Inflammatory macrophage treated with lipopolysaccharide for 1 hour (primary cell): ENCODE data around the gene CNTNAP3.
"Not testable (repeated sequence)": the region's sequence is repeated elsewhere in the genome, so short reads cannot be mapped to it uniquely, and the experiment has no call there.

Experiments
- DNase-seq, 2 donors: peaks; one replicate each; pipeline ENCODE4 v3.0.0-alpha.2; 2020 to 2022

CNTNAP3 gene

DNA sequence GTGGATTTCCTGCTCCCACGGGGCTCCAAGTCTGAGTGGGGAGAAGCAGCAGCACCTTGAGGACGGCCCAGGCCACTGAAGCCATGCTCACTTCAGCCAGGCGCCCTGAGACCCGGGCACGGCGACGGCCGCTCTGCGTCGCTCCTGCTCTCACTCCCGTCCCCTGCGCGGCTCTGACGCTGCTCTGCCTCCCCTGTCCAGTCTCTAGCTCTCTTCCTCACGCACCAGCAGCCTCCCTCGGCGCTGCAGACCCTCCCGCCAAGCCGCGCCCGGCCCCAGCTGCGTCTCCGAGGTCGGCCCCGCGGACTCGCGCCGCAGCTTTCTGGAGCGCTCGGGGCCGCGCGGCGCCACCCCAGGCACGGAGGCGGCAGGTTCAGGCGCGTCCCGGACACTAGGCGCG lies at the start of gene CNTNAP3:
TSS of gene CNTNAP3 (minus strand) at position 188 of the 400 bp plus-strand sequence. CDS start at position 85, 103 bp downstream.
- not testable (repeated sequence) for DNase-seq

DNA sequence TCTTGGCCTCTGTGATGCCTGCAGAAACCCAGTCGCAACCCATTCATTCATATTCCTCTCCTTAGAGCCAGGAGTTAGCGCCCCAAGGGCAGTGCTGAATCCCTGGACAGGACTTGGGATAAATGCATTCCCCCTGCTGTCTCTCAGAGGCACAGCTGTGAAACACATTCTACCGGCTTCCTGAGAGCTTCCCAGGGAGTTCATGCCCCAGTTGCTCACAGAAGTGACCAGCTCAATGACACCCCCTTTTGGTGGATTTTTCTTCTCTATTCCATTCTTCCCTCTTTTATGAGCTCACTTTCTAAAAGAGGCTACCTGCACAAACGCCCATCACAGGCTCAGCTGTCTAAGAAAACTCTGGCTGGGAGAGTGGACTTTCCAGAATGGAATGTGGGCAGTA lies 8.0 kb downstream of the CNTNAP3 start:
- DNase-seq = not testable (repeated sequence)

- DNase-seq = not testable (repeated sequence)
These were observed 45.5 kb downstream of the CNTNAP3 start for GRCh38 chr9:39242513-39242912.

DNA sequence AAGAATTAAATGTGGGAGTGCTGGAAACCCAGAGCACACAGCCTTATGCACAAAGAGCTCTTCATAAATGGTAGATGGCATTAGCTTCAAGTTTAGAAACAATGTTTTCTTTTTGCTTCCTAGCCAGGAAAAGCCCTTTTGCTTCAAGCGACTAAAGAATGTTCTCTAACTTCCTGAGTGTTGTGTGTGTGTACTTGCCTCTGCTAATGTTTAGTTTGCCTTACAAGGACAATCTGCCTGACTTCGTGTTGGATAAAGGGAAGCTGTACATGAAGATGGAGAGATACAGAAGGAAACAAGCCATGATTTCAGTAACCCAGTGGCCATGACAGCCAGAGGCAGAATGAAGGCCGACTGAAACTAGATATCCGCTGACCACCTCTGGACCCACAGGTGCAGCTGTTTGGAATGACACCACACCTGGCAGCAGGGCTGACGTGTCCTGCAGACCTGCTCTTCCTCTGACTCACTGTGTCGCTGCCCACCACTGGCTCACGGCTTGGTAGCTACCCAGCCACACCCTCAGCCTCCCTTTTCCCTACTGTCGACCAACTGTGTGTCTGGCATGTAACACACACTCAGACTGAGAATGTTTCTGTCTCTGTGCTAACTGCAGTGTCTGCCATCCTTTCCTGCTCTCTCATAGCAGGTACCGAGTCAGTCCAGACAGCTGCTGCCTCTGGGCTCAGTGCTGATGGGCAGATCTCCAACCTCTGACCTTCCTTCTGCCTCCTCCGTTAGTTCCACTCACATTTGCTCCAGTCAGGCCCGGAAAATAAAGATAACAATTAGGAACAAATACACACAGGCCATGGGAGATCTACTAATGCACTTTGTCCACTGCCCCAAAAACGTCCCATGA lies 55.6 kb downstream of the CNTNAP3 start:
- DNase-seq = not testable (repeated sequence)

DNA sequence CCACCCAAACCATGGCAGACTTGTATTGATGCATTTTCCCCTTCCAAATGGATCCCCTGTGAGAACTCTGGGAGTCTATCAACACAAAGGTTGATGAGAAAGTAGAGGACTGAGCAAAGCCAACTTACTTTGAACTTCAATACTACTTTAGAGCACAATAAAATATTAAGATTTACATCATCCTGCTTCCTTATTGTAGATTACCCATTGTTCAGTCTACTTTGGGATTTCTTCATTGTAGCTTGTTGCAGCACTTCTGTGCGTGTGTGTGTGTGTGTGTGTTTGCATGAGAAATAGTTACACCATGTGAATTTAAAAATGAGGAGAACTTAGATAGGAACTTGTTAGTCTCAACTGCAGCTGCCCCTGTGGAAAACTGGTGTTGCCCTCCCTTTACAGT lies 72.0 kb downstream of the CNTNAP3 start:
- DNase-seq = not testable (repeated sequence)

- DNase-seq = not testable (repeated sequence)
These were observed 78.2 kb downstream of the CNTNAP3 start for GRCh38 chr9:39209773-39210172.

- DNase-seq = not testable (repeated sequence)
These were observed 81.3 kb downstream of the CNTNAP3 start for GRCh38 chr9:39206643-39207042.

DNA sequence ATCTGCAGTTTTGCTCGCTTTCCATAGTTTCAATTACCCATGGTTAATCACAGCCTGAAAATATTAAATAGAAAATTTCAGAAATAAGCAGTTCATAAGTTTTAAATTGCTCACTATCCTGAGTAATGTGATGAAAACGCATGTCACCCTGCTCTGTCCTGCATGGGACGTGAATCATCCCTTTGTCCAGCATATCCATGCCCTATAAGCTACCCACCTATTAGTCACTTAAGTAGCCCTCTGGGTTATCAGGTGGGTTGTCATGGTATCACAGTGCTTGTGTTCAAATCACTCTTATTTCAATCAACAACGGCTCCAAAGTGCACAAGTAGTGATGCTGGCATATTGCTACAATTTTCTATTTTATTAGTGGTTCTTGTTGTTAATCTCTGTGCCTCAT lies 82.1 kb downstream of the CNTNAP3 start:
- not testable (repeated sequence) for DNase-seq

DNA sequence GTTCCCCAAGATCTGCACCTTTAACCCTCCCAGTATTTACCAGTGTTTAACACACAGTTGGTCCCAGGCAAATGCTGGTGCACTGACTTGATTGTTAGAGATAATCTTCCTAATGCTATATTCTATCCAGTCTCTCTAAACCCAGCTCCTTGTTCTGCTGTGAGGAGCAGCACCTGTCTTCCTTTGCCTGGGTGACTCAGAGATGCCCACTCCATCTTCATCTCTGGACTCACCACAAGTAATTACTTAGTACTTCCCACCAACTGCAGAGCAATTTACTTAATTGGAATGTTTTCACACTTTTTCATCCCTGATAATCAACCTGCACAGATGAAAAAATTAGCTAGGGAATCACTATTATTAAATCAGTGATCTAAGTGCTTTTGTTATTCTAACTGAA lies 87.6 kb downstream of the CNTNAP3 start:
- DNase-seq = not testable (repeated sequence)

DNA sequence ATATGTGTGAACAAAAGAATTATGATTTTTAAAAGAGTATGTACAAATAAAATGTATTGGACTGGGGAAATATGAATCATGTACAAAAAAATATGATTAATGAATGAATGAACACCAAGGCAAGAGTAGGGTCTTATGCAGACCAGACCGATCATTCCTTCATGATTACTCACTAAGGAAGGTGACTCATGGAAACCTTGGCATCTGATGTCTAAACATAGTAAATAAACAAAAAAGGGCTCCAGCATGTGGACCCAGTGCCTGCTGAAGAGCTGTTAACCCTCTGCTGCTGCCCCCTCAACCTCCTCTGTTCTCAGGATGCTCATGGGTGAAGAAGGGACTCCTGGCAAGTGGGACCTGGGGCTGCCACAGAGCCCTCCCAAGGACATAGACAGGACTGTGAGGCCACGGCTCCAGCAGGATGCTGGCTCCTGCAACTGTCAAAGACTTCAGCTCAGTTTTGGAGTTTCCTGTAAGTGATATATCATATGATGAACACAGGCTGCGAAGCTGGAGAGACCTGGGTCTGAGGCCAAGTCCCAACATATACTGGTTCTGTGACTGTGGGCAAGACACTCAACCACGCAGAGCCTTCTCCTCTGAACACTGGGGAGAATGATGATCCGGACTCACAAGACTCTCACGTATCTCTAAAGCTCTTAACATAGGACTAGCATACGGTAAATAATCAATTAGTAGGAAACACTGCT lies 89.8 kb downstream of the CNTNAP3 start:
- not testable (repeated sequence) for DNase-seq

GRCh38 chr9:39171370-39171769 lies 116.6 kb downstream of the CNTNAP3 start:
- not testable (repeated sequence) for DNase-seq

GRCh38 chr9:39157714-39158113 lies 130.3 kb downstream of the CNTNAP3 start:
- DNase-seq = not testable (repeated sequence)

DNA sequence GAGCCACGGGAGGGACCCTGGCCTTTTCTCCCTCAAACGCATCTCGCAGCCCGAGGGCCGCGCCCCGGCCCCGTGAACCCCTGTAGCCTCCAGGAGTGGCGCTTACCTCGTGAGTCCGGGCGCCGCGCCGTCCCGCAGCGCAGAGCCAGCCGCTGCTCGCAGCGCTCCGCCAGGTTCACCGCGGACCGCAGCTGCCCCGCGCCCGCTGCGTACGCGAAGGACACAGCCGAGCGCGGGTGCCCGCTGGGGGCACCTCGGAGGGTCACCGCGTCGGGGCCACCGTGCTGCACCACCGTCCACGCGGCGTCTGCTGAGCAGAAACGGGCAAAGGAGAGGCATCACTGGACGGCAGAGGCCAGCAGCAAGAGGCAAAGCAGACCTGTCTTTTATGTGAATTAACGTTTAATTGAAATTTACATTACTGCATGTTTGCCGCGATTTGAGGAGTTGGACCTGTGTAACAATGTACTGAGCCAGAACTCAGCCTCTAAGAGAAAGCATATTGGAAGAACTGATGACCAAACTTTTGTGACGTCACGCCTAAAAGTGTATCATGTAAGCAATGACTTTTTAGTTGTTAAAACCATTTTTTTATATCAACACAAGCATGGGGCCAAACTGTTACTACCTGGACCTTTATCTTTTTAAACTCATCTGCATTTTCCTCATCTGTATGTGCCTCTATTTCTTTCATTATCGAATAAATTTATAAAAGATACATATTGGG lies 155.0 kb downstream of the CNTNAP3 start:
- not testable (repeated sequence) for DNase-seq

GRCh38 chr9:39121401-39121800 lies 166.6 kb downstream of the CNTNAP3 start:
- not testable (repeated sequence) for DNase-seq

GRCh38 chr9:39111746-39112145 lies 176.2 kb downstream of the CNTNAP3 start:
- DNase-seq = not testable (repeated sequence)

GRCh38 chr9:39108145-39108544 lies 179.8 kb downstream of the CNTNAP3 start:
- DNase-seq = no peak

DNA sequence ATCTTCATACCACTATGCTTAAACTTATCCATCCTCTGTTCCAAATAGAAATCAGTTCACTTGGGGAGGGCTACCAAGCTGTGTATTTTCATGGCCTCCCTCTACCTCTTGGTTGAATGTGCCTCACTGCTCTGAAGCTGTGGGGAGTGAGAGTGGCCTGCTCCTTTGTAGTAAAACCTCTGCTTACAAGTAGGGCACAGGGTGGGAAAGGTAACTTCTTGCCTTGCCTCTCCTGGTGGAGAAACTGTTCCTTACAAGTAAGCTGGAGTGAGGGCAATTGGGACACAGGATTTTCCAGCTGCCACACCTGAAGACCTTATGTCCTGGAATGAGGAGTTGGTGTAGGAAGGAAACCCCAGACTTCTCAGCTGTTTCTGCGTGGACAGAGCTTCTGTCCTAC lies 190.8 kb downstream of the CNTNAP3 start:
- not testable (repeated sequence) for DNase-seq

GRCh38 chr9:39085311-39085710 lies 202.7 kb downstream of the CNTNAP3 start:
- not testable (repeated sequence) for DNase-seq

DNA sequence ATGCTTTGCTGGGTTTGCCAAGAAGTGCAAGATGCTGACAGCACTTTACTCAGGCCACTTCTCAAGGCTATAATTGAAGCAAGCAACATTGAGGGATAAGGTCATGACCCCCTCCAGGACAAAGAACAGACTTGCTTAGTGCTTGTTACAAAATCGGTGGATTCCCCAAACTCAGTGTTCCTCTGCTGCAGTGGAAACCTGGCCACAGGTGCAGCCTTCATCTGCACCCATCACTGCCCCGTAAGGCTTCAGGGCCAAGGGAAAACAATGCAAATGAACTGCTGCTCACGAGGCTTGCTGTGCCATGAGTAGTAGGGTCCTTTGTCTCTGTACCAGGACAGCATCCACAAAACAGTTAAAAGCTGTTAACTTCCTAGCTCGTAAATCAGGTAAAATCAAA lies 205.4 kb downstream of the CNTNAP3 start:
- DNase-seq = not testable (repeated sequence)

- not testable (repeated sequence) for DNase-seq
These were observed 207.9 kb downstream of the CNTNAP3 start for GRCh38 chr9:39080081-39080480.

- not testable (repeated sequence) for DNase-seq
These were observed 209.2 kb downstream of the CNTNAP3 start for GRCh38 chr9:39078621-39079256.

GRCh38 chr9:39073537-39073936 lies 214.4 kb downstream of the CNTNAP3 start:
- DNase-seq = not testable (repeated sequence)
